HFF-Myc (cell line): Measurements from ENCODE around the gene SH3RF2.

Experiments used
- DNase-seq: peaks from one replicate; pipeline ENCODE4 v3.0.0-alpha.2; 2011; ENCODE audit warnings: low read depth; ENCODE audit errors: extremely low read depth
- H3K4me3 ChIP-seq: replicated peaks from 2 replicates; pipeline ENCODE4 v1.5.1; 2011; ENCODE audit warnings: low read depth, mild to moderate bottlenecking, control low read depth, low read length
- TF ChIP-seq, protein P1 (sequence below): IDR thresholded peaks from 2 replicates; pipeline ENCODE4 v1.5.1; 2012; ENCODE audit warnings: mild to moderate bottlenecking, low read depth, low read length, control low read depth; ENCODE audit errors: missing control alignments

Gene SH3RF2

DNA sequence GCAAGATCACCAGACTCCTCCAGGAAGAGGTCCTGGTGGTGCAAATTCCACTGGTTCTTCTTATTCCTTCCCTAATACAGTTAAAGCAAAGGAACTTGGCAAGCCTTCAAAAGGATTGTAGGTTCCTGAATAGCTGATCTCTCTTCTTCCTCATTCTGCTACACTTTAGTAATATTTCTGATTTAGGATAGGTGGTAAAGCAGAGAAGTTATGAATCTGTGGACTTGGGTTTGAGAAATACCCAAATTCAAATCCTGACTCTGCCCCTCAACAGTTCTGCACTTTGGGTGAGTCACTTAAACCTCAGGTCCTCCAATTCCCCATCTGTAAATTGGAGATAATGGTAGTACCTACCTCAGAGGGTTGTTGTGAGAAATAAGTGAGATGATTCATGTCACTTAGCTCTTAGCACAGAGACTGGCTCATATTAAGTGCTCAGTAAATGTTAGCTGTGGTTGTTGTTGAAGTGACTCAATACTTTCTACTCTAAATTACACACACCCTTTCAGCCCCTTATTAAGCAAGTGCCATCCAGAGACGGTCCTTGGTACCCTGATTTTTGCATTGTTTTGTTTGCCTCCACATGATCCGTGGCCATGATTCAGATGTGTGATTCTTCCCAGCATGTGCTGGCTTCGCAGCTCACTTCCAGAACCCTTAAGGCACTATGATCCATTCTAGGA, 5.2 kb downstream of the SH3RF2 start:
- TF ChIP-seq, protein P1, sequence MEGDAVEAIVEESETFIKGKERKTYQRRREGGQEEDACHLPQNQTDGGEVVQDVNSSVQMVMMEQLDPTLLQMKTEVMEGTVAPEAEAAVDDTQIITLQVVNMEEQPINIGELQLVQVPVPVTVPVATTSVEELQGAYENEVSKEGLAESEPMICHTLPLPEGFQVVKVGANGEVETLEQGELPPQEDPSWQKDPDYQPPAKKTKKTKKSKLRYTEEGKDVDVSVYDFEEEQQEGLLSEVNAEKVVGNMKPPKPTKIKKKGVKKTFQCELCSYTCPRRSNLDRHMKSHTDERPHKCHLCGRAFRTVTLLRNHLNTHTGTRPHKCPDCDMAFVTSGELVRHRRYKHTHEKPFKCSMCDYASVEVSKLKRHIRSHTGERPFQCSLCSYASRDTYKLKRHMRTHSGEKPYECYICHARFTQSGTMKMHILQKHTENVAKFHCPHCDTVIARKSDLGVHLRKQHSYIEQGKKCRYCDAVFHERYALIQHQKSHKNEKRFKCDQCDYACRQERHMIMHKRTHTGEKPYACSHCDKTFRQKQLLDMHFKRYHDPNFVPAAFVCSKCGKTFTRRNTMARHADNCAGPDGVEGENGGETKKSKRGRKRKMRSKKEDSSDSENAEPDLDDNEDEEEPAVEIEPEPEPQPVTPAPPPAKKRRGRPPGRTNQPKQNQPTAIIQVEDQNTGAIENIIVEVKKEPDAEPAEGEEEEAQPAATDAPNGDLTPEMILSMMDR: no peak
- H3K4me3 ChIP-seq: no peak overlapping the region
- DNase-seq: no peak

DNA sequence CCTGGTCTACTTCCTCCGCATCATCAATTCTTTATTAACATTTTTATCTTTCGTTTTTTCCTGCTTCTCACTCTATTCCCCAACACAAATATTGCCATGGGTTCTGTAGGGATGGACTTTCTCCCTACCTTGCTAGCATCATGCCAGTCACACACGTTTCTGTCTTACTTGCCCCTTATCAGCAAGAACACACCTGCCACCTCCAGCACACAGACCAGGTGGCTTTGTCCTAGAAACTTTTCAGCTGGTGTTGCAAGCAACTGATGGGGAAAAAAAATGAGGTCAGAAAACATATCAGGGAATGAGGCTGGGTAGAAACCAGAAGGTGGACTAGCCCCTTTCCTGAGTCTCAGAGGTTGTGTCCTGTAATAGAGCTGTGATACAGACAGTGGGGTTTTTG, 5.8 kb downstream of the SH3RF2 start:
- TF ChIP-seq, protein P1: no peak
- no peak for DNase-seq
- H3K4me3 ChIP-seq: no peak overlapping the region

DNA sequence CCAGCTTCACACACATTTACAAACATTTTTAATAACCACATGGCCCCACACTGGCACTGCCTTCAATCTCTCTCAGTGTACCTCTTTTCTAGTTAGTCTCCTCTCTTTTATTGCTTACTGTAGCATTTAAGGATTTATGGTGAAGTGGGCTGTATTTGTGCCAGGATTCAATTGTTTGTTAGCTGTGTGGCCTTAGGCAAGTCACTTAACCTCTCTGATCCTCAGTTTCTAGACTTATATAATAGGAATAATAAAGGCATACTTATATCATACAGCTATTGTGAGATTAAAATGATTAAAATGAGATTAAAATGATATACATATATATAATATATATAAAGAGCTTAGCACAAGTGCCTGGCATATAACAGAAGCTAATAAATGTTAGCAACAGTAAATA, 6.4 kb downstream of the SH3RF2 start:
- TF ChIP-seq, protein P1: no peak
- no peak overlapping the region for H3K4me3 ChIP-seq
- DNase-seq: no peak

DNA sequence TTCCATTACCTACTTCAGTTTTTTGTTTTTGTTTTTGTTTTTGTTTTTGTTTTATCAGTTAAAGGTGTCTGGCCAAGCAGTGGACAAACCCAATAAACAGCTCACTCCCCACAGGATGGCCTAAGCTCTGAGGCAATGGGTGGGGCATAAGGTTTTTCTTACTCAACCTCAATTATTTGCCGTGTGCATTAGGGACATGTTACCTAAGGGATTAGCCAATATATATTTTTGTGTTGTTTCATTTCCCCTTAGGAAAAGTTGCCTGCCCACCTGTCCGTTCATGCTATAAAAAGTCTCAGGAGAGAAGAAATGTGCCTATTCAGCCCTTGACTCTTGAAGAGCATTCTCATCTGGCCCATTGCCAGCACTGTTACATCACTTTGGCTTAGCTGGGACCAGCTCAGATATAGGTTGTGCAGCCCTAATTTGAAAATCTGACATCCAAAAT, 7.3 kb downstream of the SH3RF2 start:
- H3K4me3 ChIP-seq: no peak overlapping the region
- TF ChIP-seq, protein P1: no peak
- no peak for DNase-seq

DNA sequence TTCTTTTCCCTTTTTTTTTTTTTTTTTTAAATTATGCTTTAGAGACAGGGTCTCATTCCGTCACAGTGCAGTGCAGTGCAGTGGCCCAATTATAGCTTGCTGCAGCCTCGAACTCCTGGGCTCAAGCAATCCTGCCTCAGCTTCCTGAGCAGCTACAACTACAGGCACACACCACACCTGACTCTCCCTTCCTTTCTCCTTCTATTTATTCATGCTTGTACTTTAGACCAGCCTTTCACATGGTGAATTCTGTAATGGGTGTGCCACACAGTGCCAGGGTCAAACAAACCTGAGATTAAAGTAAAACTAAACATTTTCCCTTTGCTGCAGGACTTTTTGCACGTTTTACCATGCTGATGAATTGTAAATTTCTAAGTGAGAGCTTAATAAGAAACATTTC, 8.0 kb downstream of the SH3RF2 start:
- TF ChIP-seq, protein P1: no peak
- DNase-seq: no peak
- no peak overlapping the region for H3K4me3 ChIP-seq

DNA sequence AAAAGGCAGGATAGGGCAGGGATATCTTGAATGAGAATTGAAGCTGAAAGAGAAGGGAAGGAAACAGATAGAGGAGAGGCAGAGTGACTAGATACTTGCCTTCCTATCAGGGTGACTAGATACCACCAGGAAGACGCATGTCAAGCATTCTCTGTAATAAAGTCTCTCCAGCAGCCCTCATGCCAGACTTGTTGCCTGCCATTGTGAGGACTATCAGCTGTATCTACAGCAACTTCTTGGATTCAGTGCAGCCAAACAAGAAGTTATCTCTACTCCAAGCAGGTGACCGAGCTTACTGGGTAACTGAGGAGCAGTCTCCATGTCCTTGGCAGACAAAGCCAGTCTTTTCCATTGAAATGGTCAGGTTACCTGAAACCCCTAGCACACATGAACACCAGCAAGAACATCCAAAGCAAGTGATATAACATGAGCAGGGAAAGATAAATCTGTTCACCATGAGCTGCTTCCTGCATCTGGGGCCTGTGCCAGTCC, 9.3 kb downstream of the SH3RF2 start:
- no peak for DNase-seq
- H3K4me3 ChIP-seq: no peak overlapping the region
- TF ChIP-seq, protein P1: no peak
